Effector memory CD8-positive, alpha-beta T cell (primary cell): ENCODE measurements around the gene ZFAND2B.
"Not testable (repeated sequence)": the region's sequence is repeated elsewhere in the genome, so short reads cannot be mapped to it uniquely, and the experiment has no call there.

Experiments used
- ATAC-seq: fragments of 150-1000 bp; cut with Tn5 transposase; replicated peaks from 2 replicates; pipeline ENCODE4 v1.10.0; 2021; ENCODE audit warnings: mild to moderate bottlenecking, moderate library complexity
- DNase-seq, 3 experiments: peaks; one replicate each; pipeline ENCODE4 v3.0.0; 2021
- H3K27ac Mint-ChIP-seq, 2 donors: one replicate each; pipeline ENCODE4 v1.8.0; 2022; ENCODE audit warnings: mild to moderate bottlenecking in 2 of 2, mixed read lengths in 2 of 2, moderate library complexity in 2 of 2
- H3K27me3 Mint-ChIP-seq, 2 donors: one replicate each; pipeline ENCODE4 v1.8.0; 2022; ENCODE audit warnings: mixed read lengths in 2 of 2
- H3K36me3 Mint-ChIP-seq: one replicate; pipeline ENCODE4 v1.8.0; 2022; ENCODE audit warnings: mild to moderate bottlenecking, moderate library complexity, mixed read lengths; ENCODE audit not compliant: insufficient read depth
- H3K4me1 Mint-ChIP-seq, 2 donors: one replicate each; pipeline ENCODE4 v1.8.0; 2022; ENCODE audit warnings: low read depth in 2 of 2, mixed read lengths in 2 of 2
- H3K4me3 Mint-ChIP-seq, 2 donors: one replicate each; pipeline ENCODE4 v1.8.0; 2022; ENCODE audit warnings: mild to moderate bottlenecking in 2 of 2, mixed read lengths in 2 of 2, moderate library complexity in 2 of 2
- H3K9me3 Mint-ChIP-seq, 2 donors: one replicate each; pipeline ENCODE4 v1.8.0; 2022; ENCODE audit warnings: mixed read lengths in 2 of 2

ZFAND2B gene

DNA sequence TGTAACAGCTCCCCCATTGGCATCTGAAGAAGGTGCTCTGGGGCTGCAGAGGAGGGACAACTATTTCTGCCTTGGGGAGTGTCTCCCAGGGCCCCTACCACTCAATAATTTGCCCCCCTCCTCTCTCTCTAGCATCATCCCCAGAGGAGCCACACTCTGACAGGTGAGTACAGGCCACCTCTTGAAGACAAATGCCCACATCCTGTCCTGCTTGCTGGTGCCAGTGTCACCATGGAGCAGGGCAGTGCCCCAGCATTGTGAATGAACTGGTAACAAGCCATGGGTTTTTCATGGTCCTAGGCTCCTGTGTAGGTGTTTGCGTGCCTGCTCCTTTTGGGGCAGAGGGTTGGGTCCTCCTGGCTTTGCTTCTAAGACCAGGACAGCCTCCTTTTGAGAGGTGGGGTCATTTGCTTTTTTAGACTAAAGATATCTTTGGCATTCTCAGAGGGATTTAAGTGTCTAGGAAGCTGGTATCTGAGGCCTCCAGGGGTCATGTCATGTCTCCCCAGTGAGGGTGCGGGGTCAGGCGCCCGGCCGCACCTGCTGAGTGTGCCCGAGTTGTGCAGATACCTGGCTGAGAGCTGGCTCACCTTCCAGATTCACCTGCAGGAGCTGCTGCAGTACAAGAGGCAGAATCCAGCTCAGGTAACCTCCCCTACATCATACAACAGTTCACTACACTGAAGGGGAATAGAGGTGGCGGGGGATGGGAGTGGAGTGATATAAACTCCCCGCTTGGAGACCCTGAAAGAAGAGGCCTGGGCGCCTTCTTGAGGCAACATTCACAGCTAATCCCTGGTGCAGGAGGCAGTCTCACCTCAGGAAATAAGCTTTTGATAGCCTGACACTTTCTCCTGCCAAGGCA lies 26.7 kb upstream of the ZFAND2B start:
- H3K4me3 Mint-ChIP-seq = peak overlapping the region; percentile 87 to 98
- no peaks in the 10 kb centered on the region for H3K9me3 Mint-ChIP-seq
- no peaks in the 10 kb centered on the region for H3K27me3 Mint-ChIP-seq
- peak overlapping the region; percentile 97 to 98 for H3K27ac Mint-ChIP-seq
- H3K4me1 Mint-ChIP-seq = peaks cover 40 to 43% of the 10 kb centered on the region in 2 donors
- DNase-seq (no peak), ATAC-seq (no peak)
- peaks cover 50% of the 10 kb centered on the region for H3K36me3 Mint-ChIP-seq

DNA sequence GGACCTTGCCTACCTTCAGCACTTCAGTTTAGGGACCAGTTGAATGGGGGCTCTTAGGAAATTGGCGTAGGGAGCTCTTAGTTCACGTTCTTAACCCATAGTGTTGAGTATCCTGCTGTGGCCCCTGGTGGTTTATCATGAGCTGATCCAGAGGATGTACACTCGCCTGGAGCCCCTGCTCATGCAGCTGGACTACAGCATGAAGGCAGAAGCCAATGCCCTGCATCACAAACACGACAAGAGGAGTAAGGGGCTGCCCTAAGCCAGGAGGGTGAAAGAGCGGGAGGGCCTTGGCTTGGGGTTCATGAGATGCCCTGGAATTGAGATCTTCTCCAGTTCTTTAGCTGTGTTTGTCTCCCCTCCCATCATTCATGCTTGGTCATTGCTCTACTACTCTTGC lies 25.6 kb upstream of the ZFAND2B start:
- ATAC-seq = no peak
- H3K27ac Mint-ChIP-seq = peak overlapping the region in 1 of 2 donors; percentile 81
- no peak for DNase-seq
- H3K4me3 Mint-ChIP-seq = no peak overlapping the region
- H3K9me3 Mint-ChIP-seq = no peaks in the 10 kb centered on the region
- H3K27me3 Mint-ChIP-seq = no peaks in the 10 kb centered on the region
- H3K4me1 Mint-ChIP-seq = peaks cover 33 to 40% of the 10 kb centered on the region in 2 donors
- H3K36me3 Mint-ChIP-seq = peaks cover 53% of the 10 kb centered on the region

DNA sequence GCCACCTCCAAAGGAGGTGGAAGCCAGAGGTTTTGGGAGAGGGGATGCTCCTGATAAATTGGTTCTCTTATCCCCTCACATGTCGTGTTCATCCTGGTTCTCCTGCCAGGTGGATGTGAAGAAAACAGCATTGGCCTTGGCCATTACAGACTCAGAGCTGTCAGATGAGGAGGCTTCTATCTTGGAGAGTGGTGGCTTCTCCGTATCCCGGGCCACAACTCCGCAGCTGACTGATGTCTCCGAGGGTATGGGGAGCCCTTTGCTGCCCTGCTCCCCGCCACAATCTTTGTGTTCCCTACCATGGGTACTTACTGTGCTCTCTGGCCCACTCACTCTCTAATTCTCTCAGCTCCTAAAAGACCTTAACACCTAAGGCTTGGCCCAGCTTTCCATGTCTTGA lies 25.1 kb upstream of the ZFAND2B start:
- H3K4me3 Mint-ChIP-seq = no peak overlapping the region
- ATAC-seq (no peak), DNase-seq (no peak)
- no peaks in the 10 kb centered on the region for H3K9me3 Mint-ChIP-seq
- peaks cover 31 to 36% of the 10 kb centered on the region in 2 donors for H3K4me1 Mint-ChIP-seq
- peak overlapping the region; percentile 49 to 81 for H3K27ac Mint-ChIP-seq
- H3K27me3 Mint-ChIP-seq = no peaks in the 10 kb centered on the region
- H3K36me3 Mint-ChIP-seq = peaks cover 53% of the 10 kb centered on the region

GRCh38 chr2:219182331-219183150 lies 24.0 kb upstream of the ZFAND2B start:
- peak overlapping the region in 1 of 2 donors; percentile 81 for H3K27ac Mint-ChIP-seq
- no peak for ATAC-seq
- no peaks in the 10 kb centered on the region for H3K9me3 Mint-ChIP-seq
- peaks cover 25 to 31% of the 10 kb centered on the region in 2 donors for H3K4me1 Mint-ChIP-seq
- no peak overlapping the region for H3K4me3 Mint-ChIP-seq
- H3K36me3 Mint-ChIP-seq = peaks cover 50% of the 10 kb centered on the region
- H3K27me3 Mint-ChIP-seq = no peaks in the 10 kb centered on the region
- DNase-seq = no peak

GRCh38 chr2:219183151-219183772 lies 23.3 kb upstream of the ZFAND2B start:
- Mint-ChIP-seq H3K4me1 (peaks cover 22 to 30% of the 10 kb centered on the region in 2 donors), H3K36me3 (peaks cover 43% of the 10 kb centered on the region), H3K4me3 (no peak overlapping the region), H3K9me3 (no peaks in the 10 kb centered on the region), H3K27ac (peak overlapping the region in 1 of 2 donors; percentile 81), H3K27me3 (no peaks in the 10 kb centered on the region)
- no peak for DNase-seq
- no peak for ATAC-seq

DNA sequence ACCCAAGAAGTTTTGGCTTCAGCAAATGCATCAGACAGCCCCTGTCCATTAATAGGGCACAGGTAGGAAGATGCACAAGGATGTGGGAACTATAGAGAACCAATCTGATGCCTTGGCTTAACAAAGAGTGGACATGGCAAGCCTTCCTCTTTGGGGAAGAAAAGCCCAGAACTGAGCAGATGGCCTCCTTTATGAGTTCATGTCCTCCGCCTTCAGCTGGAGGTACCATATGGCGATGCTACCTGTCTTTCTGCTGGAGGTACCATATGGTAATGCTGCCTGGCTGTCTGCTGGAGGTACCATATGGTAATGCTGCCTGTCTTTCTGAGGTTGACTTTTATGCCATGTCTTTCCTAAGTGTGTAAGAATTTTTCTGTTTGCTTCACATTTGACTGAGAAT lies 22.5 kb upstream of the ZFAND2B start:
- no peaks in the 10 kb centered on the region for H3K27me3 Mint-ChIP-seq
- peaks cover 34% of the 10 kb centered on the region for H3K36me3 Mint-ChIP-seq
- DNase-seq (no peak), ATAC-seq (no peak)
- H3K4me3 Mint-ChIP-seq = no peak overlapping the region
- no peak overlapping the region for H3K27ac Mint-ChIP-seq
- H3K9me3 Mint-ChIP-seq = no peaks in the 10 kb centered on the region
- peaks cover 17 to 24% of the 10 kb centered on the region in 2 donors for H3K4me1 Mint-ChIP-seq

DNA sequence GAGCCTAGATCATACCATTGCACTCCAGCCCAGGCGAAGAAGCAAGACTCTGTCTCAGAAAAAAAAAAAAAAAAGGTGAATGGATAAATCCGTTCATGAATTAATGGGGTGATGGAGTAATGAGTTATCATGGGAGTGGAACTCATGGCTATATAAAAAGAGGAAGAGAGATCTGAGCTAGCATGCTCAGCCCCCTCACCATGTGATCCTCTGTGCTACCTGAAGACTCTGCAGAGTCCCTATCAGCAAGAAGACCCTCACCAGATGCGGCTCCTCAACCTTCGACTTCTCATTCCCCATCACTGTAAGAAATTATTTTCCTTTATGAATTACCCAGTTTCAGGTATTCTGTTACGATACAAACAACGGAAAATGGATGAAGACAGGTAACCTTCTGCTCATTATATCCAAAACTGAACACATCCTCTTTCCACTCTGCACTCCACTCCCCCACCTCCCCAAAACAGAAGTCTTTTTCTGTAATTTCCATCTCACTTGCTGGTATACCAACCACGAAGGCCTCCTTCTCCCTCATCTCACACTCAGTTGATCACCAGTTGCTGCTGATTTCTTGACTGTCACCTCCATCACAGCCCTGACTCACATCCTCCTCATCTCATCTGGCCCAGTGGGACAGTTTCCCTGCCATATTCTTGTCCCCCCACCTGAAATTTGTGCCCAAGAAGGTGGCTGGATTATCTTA lies 19.7 kb upstream of the ZFAND2B start:
- Mint-ChIP-seq H3K36me3 (peaks cover 21% of the 10 kb centered on the region), H3K27me3 (no peaks in the 10 kb centered on the region), H3K9me3 (no peaks in the 10 kb centered on the region), H3K4me1 (peaks cover 0 to 11% of the 10 kb centered on the region in 2 donors), H3K4me3 (no peak overlapping the region), H3K27ac (peak overlapping the region in 1 of 2 donors; percentile 1)
- no peak for ATAC-seq
- no peak for DNase-seq

GRCh38 chr2:219197388-219197787 lies 9.2 kb upstream of the ZFAND2B start:
- H3K36me3 Mint-ChIP-seq = peaks cover 6% of the 10 kb centered on the region
- no peak for ATAC-seq
- H3K27ac Mint-ChIP-seq = no peak overlapping the region

DNA sequence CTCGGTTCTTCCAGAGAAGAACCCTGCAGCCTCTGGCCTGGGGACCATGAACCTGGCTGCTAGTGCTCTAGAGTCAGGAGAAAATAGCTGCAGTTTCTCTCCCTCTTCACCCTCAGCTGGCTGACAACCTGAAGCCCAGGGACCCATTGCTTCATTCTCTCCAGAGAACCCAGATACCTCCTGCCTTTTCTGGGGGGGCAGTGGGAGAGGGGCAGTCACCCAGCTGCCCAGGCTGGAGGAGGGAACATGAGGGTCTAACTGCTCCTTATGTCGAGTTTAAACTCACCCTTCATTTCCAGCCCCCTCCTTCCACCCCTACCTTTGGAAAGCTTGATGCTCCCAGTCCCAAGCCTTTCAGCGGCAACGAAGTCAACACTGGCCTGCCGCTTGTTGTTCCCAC lies 7.6 kb upstream of the ZFAND2B start:
- Mint-ChIP-seq H3K36me3 (peaks cover 6% of the 10 kb centered on the region), H3K27me3 (peaks cover 11 to 13% of the 10 kb centered on the region in 2 donors), H3K4me3 (peak overlapping the region in 1 of 2 donors; percentile 66), H3K27ac (no peak overlapping the region), H3K9me3 (no peaks in the 10 kb centered on the region), H3K4me1 (peaks cover 11 to 15% of the 10 kb centered on the region in 2 donors)
- no peak for DNase-seq
- no peak for ATAC-seq

More at GRCh38 chr2:219197388-219197787, 9.2 kb upstream of the ZFAND2B start:
- peaks cover 11 to 15% of the 10 kb centered on the region in 2 donors for H3K4me1 Mint-ChIP-seq
- no peak for DNase-seq
- H3K27me3 Mint-ChIP-seq = peaks cover 11 to 13% of the 10 kb centered on the region in 2 donors
- H3K9me3 Mint-ChIP-seq = no peaks in the 10 kb centered on the region
- H3K4me3 Mint-ChIP-seq = no peak overlapping the region

GRCh38 chr2:219199470-219200211 lies 6.9 kb upstream of the ZFAND2B start:
- peak overlapping the region; percentile 80 to 82 for H3K4me3 Mint-ChIP-seq
- ATAC-seq = no peak
- H3K9me3 Mint-ChIP-seq = no peaks in the 10 kb centered on the region
- H3K27me3 Mint-ChIP-seq = peaks cover 11 to 13% of the 10 kb centered on the region in 2 donors
- H3K4me1 Mint-ChIP-seq = peaks cover 11 to 15% of the 10 kb centered on the region in 2 donors
- peak overlapping the region in 1 of 2 donors; percentile 90 for H3K27ac Mint-ChIP-seq
- H3K36me3 Mint-ChIP-seq = peaks cover 6% of the 10 kb centered on the region
- DNase-seq = no peak

DNA sequence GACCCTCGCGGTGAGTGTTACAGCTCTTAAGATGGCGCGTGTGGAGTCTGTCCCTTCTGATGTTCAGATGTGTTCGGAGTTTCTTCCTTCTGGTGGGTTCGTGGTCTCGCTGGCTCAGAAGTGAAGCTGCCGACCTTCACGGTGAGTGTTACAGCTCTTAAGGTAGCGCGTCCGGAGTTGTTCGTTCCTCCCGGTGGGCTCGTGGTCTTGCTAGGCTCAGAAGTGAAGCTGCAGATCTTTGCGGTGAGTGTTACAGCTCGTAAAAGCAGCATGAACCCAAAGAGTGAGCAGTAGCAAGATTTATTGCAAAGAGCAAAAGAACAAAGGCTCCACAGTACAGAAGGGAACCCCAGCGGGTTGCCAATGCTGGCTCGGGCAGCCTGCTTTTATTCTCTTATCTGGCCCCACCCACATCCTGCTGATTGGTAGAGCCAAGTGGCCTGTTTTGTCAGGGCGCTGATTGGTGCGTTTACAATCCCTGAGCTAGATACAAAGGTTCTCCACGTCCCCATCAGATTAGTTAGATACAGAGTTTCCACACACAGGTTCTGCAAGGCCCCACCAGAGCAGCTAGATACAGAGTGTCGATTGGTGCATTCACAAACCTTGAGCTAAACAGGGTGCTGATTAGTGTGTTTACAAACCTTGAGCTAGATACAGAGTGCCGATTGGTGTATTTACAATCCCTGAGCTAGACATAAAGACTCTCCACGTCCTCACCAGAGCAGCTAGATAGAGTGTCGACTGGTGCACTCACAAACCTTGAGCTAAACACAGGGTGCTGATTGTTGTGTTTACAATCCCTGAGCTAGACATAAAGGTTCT lies 5.9 kb upstream of the ZFAND2B start:
- peak overlapping the region; percentile 80 to 82 for H3K4me3 Mint-ChIP-seq
- H3K36me3 Mint-ChIP-seq, ATAC-seq, H3K9me3 Mint-ChIP-seq: not testable (repeated sequence)
- peak in 2 of 3 experiments; percentile 23 to 29 for DNase-seq
- peaks cover 11 to 15% of the 10 kb centered on the region in 2 donors for H3K4me1 Mint-ChIP-seq
- H3K27ac Mint-ChIP-seq = peak overlapping the region; percentile 81 to 90
- peaks cover 11 to 13% of the 10 kb centered on the region in 2 donors for H3K27me3 Mint-ChIP-seq
